ENCODE results near the gene LCOR. TPM values are rescaled to one million over a fixed set of nuclear protein-coding genes. Genes with fewer than 3 reads are reported as not detected.

The LCOR gene
- total RNA-seq, 1 experiment from 2014 or later: 10.5 TPM

- no peak overlapping the region for H3K9ac ChIP-seq (ENCODE audit: low read length)
- H4K20me1 ChIP-seq (ENCODE audit: low read length): peaks cover 34% of the 10 kb centered on the region
- intact Hi-C loops (cut with micrococcal nuclease): loop anchor here (5.0 kb wide), 2 partner anchors 64 to 179 kb away; no protein-coding TSS in a partner anchor
- no peaks in the 10 kb centered on the region for H3K27me3 ChIP-seq (ENCODE audit: low read length)
- ChIA-PET CTCF (no interaction called here), POLR2A (ENCODE audit: unreplicated experiment) (no interaction called here)
- DNase-seq (peak; percentile 69), ATAC-seq (peak; percentile 56)
- TF ChIP-seq EZH2 (IDR thresholded peaks at IDR 0.05; ENCODE audit: low read length, unreplicated experiment): no peak
- no peak for TF ChIP-seq CTCF (conservative IDR thresholded peaks at IDR 0.05; ENCODE audit: low read depth, low read length)
- TF ChIP-seq EZH2phosphoT487 (IDR thresholded peaks at IDR 0.05; ENCODE audit: borderline replicate concordance, low read length): no peak
- no peaks in the 10 kb centered on the region for H3K9me3 ChIP-seq (ENCODE audit: low read length)
- H3K4me1 ChIP-seq (ENCODE audit: insufficient read depth, low read length): peaks cover 48% of the 10 kb centered on the region
- H3K79me2 ChIP-seq (ENCODE audit: low read length): peaks cover 97% of the 10 kb centered on the region
- H3K9me2 ChIP-seq (replicated peaks; ENCODE audit: low read length): no peaks in the 10 kb centered on the region
- H3F3A ChIP-seq (ENCODE audit: low read length, unreplicated experiment): no peaks in the 10 kb centered on the region
- peak overlapping the region; percentile 64 for H3K4me2 ChIP-seq (ENCODE audit: low read length)
- H3K27ac ChIP-seq (ENCODE audit: low read length): peak overlapping the region; percentile 30; the same call in 1 of the 2 replicates
- BruUV-seq (replicated peaks): no TSS peak
- no peak overlapping the region for H3K4me3 ChIP-seq (ENCODE audit: low read length)
- H3K36me3 ChIP-seq (ENCODE audit: low read depth, low read length): no peaks in the 10 kb centered on the region
- H2AFZ ChIP-seq (ENCODE audit: low read length): no peak overlapping the region
These were observed 11.0 kb downstream of the LCOR start for GRCh38 chr10:96842896-96843723.

GRCh38 chr10:96843823-96844222 lies 11.7 kb downstream of the LCOR start:
- CTCF ChIA-PET: no interaction called here
- intact Hi-C loops (cut with micrococcal nuclease): loop anchor here (5.0 kb wide), 2 partner anchors 63 to 178 kb away; no protein-coding TSS in a partner anchor

More at GRCh38 chr10:96843823-96844222, 11.7 kb downstream of the LCOR start:
- Histone ChIP-seq H3F3A (ENCODE audit: low read length, unreplicated experiment) (no peaks in the 10 kb centered on the region), H3K9me3 (ENCODE audit: low read length) (no peaks in the 10 kb centered on the region), H3K79me2 (ENCODE audit: low read length) (peaks cover 97% of the 10 kb centered on the region), H3K4me3 (ENCODE audit: low read length) (no peak overlapping the region), H2AFZ (ENCODE audit: low read length) (no peak overlapping the region), H3K9ac (ENCODE audit: low read length) (no peak overlapping the region), H3K36me3 (ENCODE audit: low read depth, low read length) (no peaks in the 10 kb centered on the region), H3K27me3 (ENCODE audit: low read length) (no peaks in the 10 kb centered on the region), H3K27ac (ENCODE audit: low read length) (no peak overlapping the region), H3K4me1 (ENCODE audit: insufficient read depth, low read length) (peaks cover 48% of the 10 kb centered on the region), H3K4me2 (ENCODE audit: low read length) (no peak overlapping the region), H3K9me2 (replicated peaks; ENCODE audit: low read length) (no peaks in the 10 kb centered on the region), H4K20me1 (ENCODE audit: low read length) (peaks cover 33% of the 10 kb centered on the region)
- ATAC-seq (no peak), DNase-seq (no peak)
- POLR2A ChIA-PET (ENCODE audit: unreplicated experiment): no interaction called here
- BruUV-seq (replicated peaks): no TSS peak
- no peak for TF ChIP-seq EZH2phosphoT487 (IDR thresholded peaks at IDR 0.05; ENCODE audit: borderline replicate concordance, low read length)
- no peak for TF ChIP-seq EZH2 (IDR thresholded peaks at IDR 0.05; ENCODE audit: low read length, unreplicated experiment)
- no peak for TF ChIP-seq CTCF (conservative IDR thresholded peaks at IDR 0.05; ENCODE audit: low read depth, low read length)

All from PC-3 (cell line).